Measurements from ENCODE around the gene ABCD3.

ABCD3 gene

GRCh38 chr1:94527447-94528031, 109.3 kb downstream of the ABCD3 start:
- DNase-seq (ENCODE audit: low spot score) = peak; percentile 62

- no peak for DNase-seq (ENCODE audit: low spot score)
Measured at GRCh38 chr1:94528299-94528698, 110.1 kb downstream of the ABCD3 start.

GRCh38 chr1:94528826-94529225, 110.6 kb downstream of the ABCD3 start:
- DNase-seq (ENCODE audit: low spot score) = no peak

- no peak for DNase-seq (ENCODE audit: low spot score)
Measured at GRCh38 chr1:94529416-94529815, 111.2 kb downstream of the ABCD3 start.

GRCh38 chr1:94530373-94530878, 112.2 kb downstream of the ABCD3 start:
- DNase-seq (ENCODE audit: low spot score) = no peak

GRCh38 chr1:94531664-94532063, 113.5 kb downstream of the ABCD3 start:
- no peak for DNase-seq (ENCODE audit: low spot score)

GRCh38 chr1:94532077-94532476, 113.9 kb downstream of the ABCD3 start:
- DNase-seq (ENCODE audit: low spot score) = peak; percentile 26

- no peak for DNase-seq (ENCODE audit: low spot score)
Measured at GRCh38 chr1:94535095-94535494, 116.9 kb downstream of the ABCD3 start.

- DNase-seq (ENCODE audit: low spot score) = no peak
Measured at GRCh38 chr1:94535879-94536278, 117.7 kb downstream of the ABCD3 start.

- no peak for DNase-seq (ENCODE audit: low spot score)
Measured at GRCh38 chr1:94537254-94537653, 119.1 kb downstream of the ABCD3 start.

GRCh38 chr1:94538243-94538827, 120.1 kb downstream of the ABCD3 start:
- DNase-seq (ENCODE audit: low spot score) = no peak

GRCh38 chr1:94539496-94539895, 121.3 kb downstream of the ABCD3 start:
- DNase-seq (ENCODE audit: low spot score) = peak; percentile 33

- DNase-seq (ENCODE audit: low spot score) = no peak
Measured at GRCh38 chr1:94540440-94541245, 122.5 kb downstream of the ABCD3 start.

- peak; percentile 95 for DNase-seq (ENCODE audit: low spot score)
Measured at GRCh38 chr1:94541246-94542087, 123.3 kb downstream of the ABCD3 start, which contains the start of gene F3. Gene F3 (minus strand): TSS chr1:94541759. CDS start chr1:94541636, 123 bp downstream.

- DNase-seq (ENCODE audit: low spot score) = peak; percentile 63
Measured at GRCh38 chr1:94542088-94542870, 124.1 kb downstream of the ABCD3 start.

- no peak for DNase-seq (ENCODE audit: low spot score)
Measured at GRCh38 chr1:94543001-94543400, 124.8 kb downstream of the ABCD3 start.

GRCh38 chr1:94543893-94544635, 125.9 kb downstream of the ABCD3 start:
- peak; percentile 42 for DNase-seq (ENCODE audit: low spot score)

- peak; percentile 67 for DNase-seq (ENCODE audit: low spot score)
Measured at GRCh38 chr1:94544706-94545490, 126.7 kb downstream of the ABCD3 start.

- no peak for DNase-seq (ENCODE audit: low spot score)
Measured at GRCh38 chr1:94549706-94550105, 131.5 kb downstream of the ABCD3 start.

GRCh38 chr1:94550396-94550795, 132.2 kb downstream of the ABCD3 start:
- no peak for DNase-seq (ENCODE audit: low spot score)
